HS-5 (cell line): Measurements from ENCODE around the gene FMN2.
A peak's percentile ranks its signal among the peaks of the same experiment; 100 is the strongest.
"Not testable (repeated sequence)": the region's sequence is repeated elsewhere in the genome, so short reads cannot be mapped to it uniquely, and the experiment has no call there.

Experiments used
- DNase-seq: peaks from one replicate; pipeline ENCODE4 v3.0.0-alpha.2; 2012; ENCODE audit warnings: low read depth

The FMN2 gene

DNA sequence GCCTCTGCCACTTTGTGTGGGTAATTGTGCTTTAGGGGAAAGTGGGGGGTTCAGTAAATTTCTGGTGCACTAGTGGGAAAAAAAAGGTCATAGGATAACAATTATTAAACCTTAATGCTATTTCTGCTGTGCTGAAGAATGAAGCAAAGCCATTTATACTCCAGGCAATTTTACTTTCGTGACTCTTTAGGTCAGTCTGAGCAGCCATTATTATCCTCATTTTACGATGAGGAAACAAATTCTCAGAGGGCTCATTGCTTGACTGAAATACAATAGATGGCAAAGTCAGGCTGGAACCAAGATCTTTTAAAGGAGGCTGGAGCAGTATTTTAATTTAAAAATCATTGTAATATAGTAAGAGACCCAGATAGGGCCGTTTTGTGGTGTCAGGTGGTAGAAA lies 272.2 kb downstream of the FMN2 start:
- DNase-seq = no peak

- no peak for DNase-seq
These were observed 275.0 kb downstream of the FMN2 start for GRCh38 chr1:240366636-240367035.

DNA sequence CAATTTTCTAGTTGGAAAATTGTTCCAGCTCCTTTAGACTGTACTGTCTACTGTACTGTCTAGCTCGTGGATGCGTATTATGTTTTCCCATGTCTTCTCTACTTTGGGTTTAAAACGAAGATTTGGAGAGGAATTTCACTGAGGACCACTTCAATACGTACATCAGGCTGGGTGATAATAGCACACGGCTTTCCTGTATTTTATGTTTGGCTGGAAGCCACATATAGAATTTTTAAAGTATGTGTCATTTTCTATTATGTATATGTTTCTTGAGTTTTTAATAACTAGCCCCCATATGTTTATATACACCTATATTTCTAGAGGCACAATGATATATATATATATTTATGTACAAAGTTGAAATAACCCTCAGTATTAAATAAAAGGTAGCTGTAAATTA lies 293.9 kb downstream of the FMN2 start:
- no peak for DNase-seq

DNA sequence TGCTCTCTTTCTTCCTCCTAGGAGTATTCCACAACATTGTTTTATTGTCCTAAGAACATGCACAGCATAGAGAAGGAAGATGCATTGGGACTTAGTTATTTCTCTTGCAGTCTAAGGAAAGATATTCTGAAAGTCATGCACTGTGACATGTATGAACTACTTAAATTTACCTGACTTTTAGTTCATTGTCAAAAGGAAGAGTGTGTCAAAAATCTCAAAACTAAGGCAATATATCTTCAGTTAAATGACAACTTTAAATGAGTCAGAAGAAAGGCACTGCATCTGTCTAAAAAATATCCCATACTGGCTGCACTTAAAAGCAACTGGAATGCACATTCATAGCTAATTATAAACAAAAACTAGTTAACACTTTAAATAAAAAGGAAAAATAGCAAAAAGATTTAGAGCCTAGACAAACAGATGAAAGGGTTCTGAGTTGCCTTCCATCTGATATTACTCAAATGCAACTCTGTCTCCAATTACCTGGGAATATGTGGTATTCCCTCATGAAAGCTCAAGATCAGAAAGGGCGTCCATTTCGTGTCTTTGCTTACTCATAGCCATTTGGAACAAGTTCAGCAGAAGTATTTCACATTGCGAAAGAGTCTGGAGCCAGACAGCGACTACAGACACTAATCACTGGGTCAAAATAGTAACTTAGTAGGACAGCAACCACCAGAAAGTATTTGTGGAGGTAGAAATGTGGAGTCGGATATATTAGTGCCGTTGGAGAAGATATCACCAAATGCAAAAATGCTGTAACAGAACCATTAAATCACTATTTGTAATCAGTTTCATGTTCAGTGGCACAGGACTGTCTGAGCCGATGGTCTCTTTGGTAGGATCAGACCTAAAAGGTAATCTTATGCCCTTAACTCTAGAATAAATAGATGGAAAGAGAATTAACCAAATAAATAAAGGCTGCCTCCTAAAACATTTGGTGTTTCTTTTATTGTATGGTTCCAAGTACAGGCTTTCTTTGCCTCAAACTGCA lies 294.6 kb downstream of the FMN2 start:
- peak; percentile 85 for DNase-seq

GRCh38 chr1:240387051-240387450 lies 295.4 kb downstream of the FMN2 start:
- DNase-seq = no peak

DNA sequence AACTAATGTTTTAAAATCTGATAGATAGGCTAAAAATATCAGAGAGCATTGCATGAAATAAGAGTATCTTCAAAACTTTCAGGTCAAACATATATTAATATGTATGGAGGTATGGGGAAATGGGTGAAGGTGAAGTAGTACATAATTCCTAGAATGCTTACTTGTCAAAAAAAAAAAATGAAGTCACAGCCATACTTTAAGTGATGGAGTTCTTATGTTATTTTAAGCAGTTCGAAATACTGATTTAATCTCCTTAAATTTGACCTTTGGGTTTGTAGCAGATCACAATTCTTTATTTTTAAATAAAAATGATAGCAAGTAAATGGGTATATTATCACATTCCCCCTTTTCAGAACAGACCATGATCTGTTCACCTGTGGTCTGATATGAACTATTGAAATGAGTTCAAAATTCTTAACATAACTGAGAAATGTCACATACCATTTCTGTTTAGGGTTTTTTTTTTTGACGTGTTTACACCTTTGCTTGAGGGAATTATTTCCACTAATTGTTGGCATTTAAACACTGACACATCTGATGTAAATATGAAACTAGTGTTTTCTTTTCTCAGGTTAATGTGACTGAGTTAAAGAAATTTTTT lies 300.1 kb downstream of the FMN2 start:
- DNase-seq = no peak

DNA sequence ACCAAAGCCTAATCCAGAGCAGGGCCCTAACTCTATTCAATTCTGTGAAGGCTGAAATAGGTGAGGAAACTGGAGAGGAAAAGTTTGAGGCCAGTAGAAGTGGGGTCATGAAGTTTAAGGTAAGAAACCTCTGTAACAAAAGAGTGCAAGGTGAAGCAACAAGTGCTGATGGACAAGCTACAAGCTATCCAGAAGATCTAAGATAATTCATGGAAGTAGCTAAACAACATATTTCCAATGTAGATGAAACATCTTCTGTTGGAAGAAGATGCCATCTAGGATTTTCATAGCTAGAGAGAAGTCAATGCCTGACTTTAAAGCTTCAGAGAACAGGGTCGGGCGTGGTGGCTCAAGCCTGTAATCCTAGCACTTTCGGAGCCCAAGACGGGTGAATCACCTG lies 302.7 kb downstream of the FMN2 start:
- DNase-seq = no peak

- DNase-seq = no peak
These were observed 303.7 kb downstream of the FMN2 start for GRCh38 chr1:240395336-240395735.

- no peak for DNase-seq
These were observed 307.7 kb downstream of the FMN2 start for GRCh38 chr1:240399381-240399780.

- DNase-seq = no peak
These were observed 310.0 kb downstream of the FMN2 start for GRCh38 chr1:240401731-240402130.

DNA sequence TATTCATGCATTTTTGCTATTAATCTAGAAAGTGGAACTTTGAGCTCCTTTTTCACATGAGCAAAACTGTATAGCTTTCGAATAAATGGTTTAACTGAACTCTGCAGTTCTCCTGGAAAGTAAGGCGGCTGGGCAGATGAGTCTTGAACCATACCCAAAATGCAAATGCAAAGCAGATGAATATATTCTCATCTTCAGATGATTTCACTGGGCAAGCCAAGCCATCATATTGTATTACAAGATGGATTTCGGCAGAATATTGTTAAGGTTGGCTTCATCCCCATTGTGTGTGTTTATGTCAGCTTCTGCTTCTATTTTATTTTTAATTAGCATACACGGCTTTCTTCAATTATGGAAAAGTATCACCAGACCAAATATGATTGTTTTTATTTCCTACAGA lies 310.6 kb downstream of the FMN2 start:
- DNase-seq = no peak

- no peak for DNase-seq
These were observed 312.6 kb downstream of the FMN2 start for GRCh38 chr1:240404286-240404685.

DNA sequence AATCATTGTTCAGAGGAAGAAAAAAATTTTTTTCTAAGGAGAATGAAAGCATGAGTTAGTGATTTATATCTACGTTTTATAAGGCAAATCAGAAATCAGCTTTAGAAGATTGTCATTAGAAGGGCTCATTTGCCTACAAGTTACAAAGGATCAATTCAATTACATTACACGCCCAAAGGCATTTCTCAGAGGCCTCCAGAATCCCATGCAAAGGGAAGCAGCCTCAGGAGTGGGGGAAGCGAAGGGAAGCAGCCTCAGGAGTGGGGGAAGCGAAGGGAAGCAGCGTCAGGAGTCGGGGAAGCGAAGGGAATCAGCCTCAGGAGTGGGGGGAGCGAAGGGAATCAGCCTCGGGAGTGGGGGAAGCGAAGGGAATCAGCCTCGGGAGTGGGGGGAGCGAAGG lies 314.1 kb downstream of the FMN2 start:
- no peak for DNase-seq

- DNase-seq = no peak
These were observed 315.7 kb downstream of the FMN2 start for GRCh38 chr1:240407407-240407806.

- no peak for DNase-seq
These were observed 317.9 kb downstream of the FMN2 start for GRCh38 chr1:240409615-240410014.

- DNase-seq = no peak
These were observed 322.0 kb downstream of the FMN2 start for GRCh38 chr1:240413732-240414131.

DNA sequence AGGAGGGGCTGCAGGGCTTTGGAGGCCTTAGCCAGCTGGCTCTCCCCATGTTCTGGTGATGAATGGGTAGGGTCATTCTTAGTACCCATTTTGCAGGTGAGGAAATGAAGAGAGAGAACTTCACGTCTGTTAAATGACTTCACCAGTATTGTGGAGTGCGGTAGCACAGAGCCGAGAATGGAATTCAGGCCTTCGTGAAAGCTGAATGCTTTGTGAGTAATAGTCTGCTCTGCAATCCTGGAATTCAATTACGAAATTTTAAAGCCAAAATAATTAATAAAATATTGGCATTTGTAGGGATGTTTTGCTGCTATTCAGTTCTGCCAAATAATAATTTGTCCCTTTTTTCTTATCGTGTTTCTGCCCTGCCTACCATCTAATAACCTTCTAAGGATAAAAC lies 322.6 kb downstream of the FMN2 start:
- DNase-seq = peak; percentile 36

- not testable (repeated sequence) for DNase-seq
These were observed 323.3 kb downstream of the FMN2 start for GRCh38 chr1:240415011-240415410.

- no peak for DNase-seq
These were observed 323.8 kb downstream of the FMN2 start for GRCh38 chr1:240415532-240415931.

- no peak for DNase-seq
These were observed 325.6 kb downstream of the FMN2 start for GRCh38 chr1:240417317-240417716.

- no peak for DNase-seq
These were observed 329.1 kb downstream of the FMN2 start for GRCh38 chr1:240420766-240421165.

GRCh38 chr1:240423246-240423924 lies 331.7 kb downstream of the FMN2 start:
- DNase-seq = no peak
